BJ (cell line): ENCODE results near the gene C16orf96. TPM values are rescaled to one million over a fixed set of nuclear protein-coding genes. Genes with fewer than 3 reads are reported as not detected.

ENCODE experiments used
- CTCF ChIA-PET: fragments of 350-600 bp; formaldehyde crosslinking; extraction: SDS; loops from one replicate; lab custom pipeline; 2021; ENCODE audit warnings: antibody characterized with exemption, inconsistent platforms; lab: Yijun Ruan, JAX
- POLR2A ChIA-PET: fragments of 300-600 bp; sonication (Branson Sonifier 250); formaldehyde crosslinking; extraction: SDS; loops from one replicate; lab custom pipeline; 2021; ENCODE audit warnings: antibody characterized with exemption; lab: Charles Lee
- DNase-seq: peaks from one replicate; pipeline ENCODE4 v3.0.0-alpha.2; 2011; ENCODE audit warnings: low read depth
- H3K27me3 ChIP-seq: 2 replicates; pipeline ENCODE4 v1.6.0; 2011; ENCODE audit warnings: low read length; ENCODE audit not compliant: control insufficient read depth, insufficient read depth
- H3K36me3 ChIP-seq: 2 replicates; pipeline ENCODE4 v1.5.1; 2011; ENCODE audit warnings: low read length; ENCODE audit not compliant: control insufficient read depth, insufficient read depth
- H3K4me3 ChIP-seq: 2 replicates; pipeline ENCODE4 v1.5.1; 2011; ENCODE audit warnings: low read depth, mild to moderate bottlenecking, control low read depth, low read length
- CTCF ChIP-seq: IDR thresholded peaks from 2 replicates; pipeline ENCODE4 v1.5.1; 2011; ENCODE audit warnings: low read depth, mild to moderate bottlenecking, control low read depth, inconsistent platforms, low read length, moderate library complexity; ENCODE audit not compliant: insufficient read depth
- polyA plus RNA-seq: library from polyadenylated mRNA; depleted of rRNA; stranded (reverse); fragments of >200 nt; gene quantifications from 2 replicates; pipeline ENCODE4 v1.2.3, GENCODE V29; 2011

Gene C16orf96
- polyA plus RNA-seq, 1 experiment, result not detected

DNA sequence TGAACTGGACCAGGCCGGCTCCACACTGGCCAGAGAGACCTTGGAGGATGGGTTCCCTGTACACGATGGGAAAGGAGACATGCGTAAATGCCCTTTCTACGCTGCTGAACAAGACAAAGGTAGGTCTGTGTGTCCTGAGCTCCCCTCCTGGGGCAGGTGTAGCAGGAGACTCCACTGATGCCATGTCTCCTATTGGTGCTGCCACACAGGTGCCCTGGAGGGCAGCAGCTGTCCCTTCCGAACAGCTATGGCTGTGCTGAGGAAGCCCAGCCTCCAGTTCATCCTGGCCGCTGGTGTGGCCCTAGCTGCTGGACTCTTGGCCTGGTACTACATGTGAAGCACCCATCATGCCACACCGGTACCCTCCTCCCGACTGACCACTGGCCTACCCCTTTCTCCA is 46.7 kb upstream of the C16orf96 start:
- ChIA-PET CTCF (interaction anchor here (1.0 to 6.8 kb wide), 5 partner anchors 7 to 114 kb away, joined by 3 to 110 read pairs (median 23); no protein-coding TSS in a partner anchor), POLR2A (no interaction called here)
- no peak for TF ChIP-seq CTCF
- no peak overlapping the region for H3K4me3 ChIP-seq
- H3K27me3 ChIP-seq, result no peaks in the 10 kb centered on the region
- no peak for DNase-seq
- peaks cover 42% of the 10 kb centered on the region for H3K36me3 ChIP-seq

DNA sequence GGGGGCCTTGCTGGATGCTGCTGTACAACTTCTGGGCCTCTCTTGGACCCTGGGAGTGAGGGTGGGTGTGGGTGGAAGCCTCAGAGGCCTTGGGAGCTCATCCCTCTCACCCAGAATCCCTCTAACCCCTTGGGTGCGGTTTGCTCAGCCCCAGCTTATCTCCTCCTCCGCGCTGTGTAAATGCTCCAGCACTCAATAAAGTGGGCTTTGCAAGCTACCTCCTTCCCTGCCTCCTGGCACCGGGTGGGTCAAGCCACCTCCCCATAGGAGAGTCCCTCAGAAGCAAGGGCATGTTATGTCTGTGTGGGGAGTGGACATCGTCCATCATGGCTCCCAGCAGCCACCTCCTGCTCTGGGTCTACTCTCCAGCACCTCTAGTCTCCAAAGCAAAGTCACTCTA is 46.0 kb upstream of the C16orf96 start:
- ChIA-PET CTCF (interaction anchor here (0.6 to 6.8 kb wide), 7 partner anchors 8 to 234 kb away, joined by 3 to 110 read pairs (median 3); no protein-coding TSS in a partner anchor), POLR2A (no interaction called here)
- no peaks in the 10 kb centered on the region for H3K27me3 ChIP-seq
- TF ChIP-seq CTCF, result no peak
- no peak overlapping the region for H3K4me3 ChIP-seq
- H3K36me3 ChIP-seq, result peaks cover 43% of the 10 kb centered on the region
- no peak for DNase-seq

- no peak for DNase-seq
- ChIA-PET POLR2A (no interaction called here), CTCF (interaction anchor here (0.5 to 6.8 kb wide), 10 partner anchors 10 to 113 kb away, joined by 3 to 110 read pairs (median 4); partner anchors contain the start of genes HMOX2 and MGRN1)
- Histone ChIP-seq H3K36me3 (peaks cover 41% of the 10 kb centered on the region), H3K4me3 (no peak overlapping the region), H3K27me3 (no peaks in the 10 kb centered on the region)
- no peak for TF ChIP-seq CTCF
Observed at GRCh38 chr16:4510747-4511426, 45.3 kb upstream of the C16orf96 start.

- peaks cover 41% of the 10 kb centered on the region for H3K36me3 ChIP-seq
- no peak for DNase-seq
- CTCF ChIA-PET, result interaction anchor here (0.5 to 1.7 kb wide), 11 partner anchors 11 to 112 kb away, joined by 3 to 8 read pairs (median 4); partner anchors contain the start of genes HMOX2 and MGRN1
- POLR2A ChIA-PET, result no interaction called here
- no peaks in the 10 kb centered on the region for H3K27me3 ChIP-seq
- peak; percentile 68 for TF ChIP-seq CTCF
- no peak overlapping the region for H3K4me3 ChIP-seq
Observed at GRCh38 chr16:4511441-4512082, 44.6 kb upstream of the C16orf96 start.

DNA sequence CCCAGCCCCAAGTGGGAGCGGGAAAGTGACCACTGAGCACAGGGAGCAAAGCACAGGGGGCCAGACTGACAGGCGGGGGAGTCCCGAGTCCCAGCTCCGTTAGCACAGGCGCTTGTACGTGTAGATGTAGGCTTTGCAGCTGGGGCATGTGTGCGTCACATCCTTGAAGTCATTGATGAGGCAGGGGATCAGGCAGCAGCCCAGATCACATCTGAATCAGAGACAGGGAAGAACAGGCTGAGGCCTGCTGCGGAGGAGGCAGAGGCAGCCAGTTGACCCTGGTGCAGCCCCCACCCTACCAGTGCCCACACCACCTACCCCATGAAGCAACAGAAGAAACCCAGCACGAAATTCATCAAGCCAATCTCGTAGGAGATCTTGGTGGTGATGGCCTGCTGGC is 43.7 kb upstream of the C16orf96 start:
- no peaks in the 10 kb centered on the region for H3K27me3 ChIP-seq
- POLR2A ChIA-PET, result no interaction called here
- peaks cover 38% of the 10 kb centered on the region for H3K36me3 ChIP-seq
- CTCF ChIA-PET, result interaction anchor here (1.0 to 1.7 kb wide), 4 partner anchors 30 to 112 kb away, joined by 3 to 8 read pairs (median 4); partner anchors contain the start of gene MGRN1
- no peak for TF ChIP-seq CTCF
- DNase-seq, result no peak
- no peak overlapping the region for H3K4me3 ChIP-seq
